Measurements from ENCODE around the gene PREPL. TPM values are rescaled to one million over a fixed set of nuclear protein-coding genes. Genes with fewer than 3 reads are reported as not detected.

Gene PREPL
- total and polyA plus RNA-seq, 2 of the 8 experiments (the other 6 are each of a cell fraction or from before 2014, with no cell fraction given) = 13.6 to 38.9 TPM

- Histone ChIP-seq H3K27me3 (replicated peaks in 1 of 4; ENCODE audit: control insufficient read depth in 3 of 4, extremely low read depth in 1 of 4, insufficient read depth in 3 of 4, low read length in 3 of 4) (no peaks in the 10 kb centered on the region), H3K79me2 (ENCODE audit: control insufficient read depth in 1 of 2, insufficient read depth in 2 of 2, low read length in 2 of 2) (no peaks in the 10 kb centered on the region), H3K4me3 (ENCODE audit: extremely low read depth in 1 of 4, insufficient read depth in 2 of 4, low read depth in 3 of 4, low read length in 4 of 4) (no peak overlapping the region), H2AFZ (ENCODE audit: low read length) (no peak overlapping the region), H3K4ac (replicated peaks; ENCODE audit: insufficient read length, low read depth, low read length) (no peak overlapping the region), H3K4me1 (replicated peaks in 1 of 4; ENCODE audit: control insufficient read depth in 3 of 4, insufficient read depth in 4 of 4, low read length in 3 of 4) (peaks cover 0 to 3% (median 1%) of the 10 kb centered on the region in 4 experiments; a peak in 1 of 7 replicates), H4K5ac (ENCODE audit: insufficient read length, low read depth, low read length) (no peak overlapping the region), H3K9ac (replicated peaks in 1 of 4; ENCODE audit: extremely low read depth in 1 of 4, low read depth in 3 of 4, low read length in 3 of 4) (no peak overlapping the region), H4K91ac (replicated peaks; ENCODE audit: insufficient read length, low read length) (no peak overlapping the region), H3K4me2 (ENCODE audit: insufficient read depth in 1 of 2, low read depth in 2 of 2, low read length in 2 of 2) (no peak overlapping the region), H3K9me3 (ENCODE audit: insufficient read depth in 2 of 2, low read depth in 1 of 2, low read length in 1 of 2) (no peaks in the 10 kb centered on the region), H2AK5ac (ENCODE audit: low read depth, low read length) (no peak overlapping the region), H3K27ac (ENCODE audit: low read depth, low read length) (no peak overlapping the region), H3K56ac (replicated peaks; ENCODE audit: insufficient read length, low read depth, low read length) (no peak overlapping the region), H4K8ac (ENCODE audit: extremely low read depth, insufficient read depth, low read length) (no peak overlapping the region), H2BK5ac (ENCODE audit: low read depth, low read length) (no peak overlapping the region), H2BK120ac (replicated peaks; ENCODE audit: low read depth, low read length) (no peak overlapping the region), H3K36me3 (ENCODE audit: control insufficient read depth in 2 of 4, insufficient read depth in 4 of 4, low read length in 3 of 4) (peaks cover 0 to 14% (median 7%) of the 10 kb centered on the region in 4 experiments; a peak in 4 of 8 replicates), H3K23me2 (ENCODE audit: low read depth, low read length) (no peaks in the 10 kb centered on the region), H3K79me1 (ENCODE audit: low read depth, low read length) (no peaks in the 10 kb centered on the region), H3K23ac (ENCODE audit: insufficient read length) (no peak overlapping the region), H2BK15ac (ENCODE audit: low read length) (no peak overlapping the region), H2BK20ac (ENCODE audit: low read length) (no peak overlapping the region), H3K14ac (ENCODE audit: insufficient read length) (no peak overlapping the region), H3K18ac (ENCODE audit: extremely low read depth, low read length) (no peak overlapping the region), H4K20me1 (replicated peaks in 1 of 2; ENCODE audit: control insufficient read depth in 1 of 2, insufficient read depth in 2 of 2, low read length in 2 of 2) (no peaks in the 10 kb centered on the region), H2BK12ac (ENCODE audit: low read depth, low read length) (no peak overlapping the region)
- ChIA-PET CTCF (ENCODE audit: partially characterized antibody) (interaction anchor here (0.7 to 2.0 kb wide), 3 partner anchors 15 to 600 kb away, joined by 4 to 5 read pairs (median 4); no protein-coding TSS in a partner anchor), POLR2A (ENCODE audit: partially characterized antibody) (interaction anchor here (0.7 kb wide), 1 partner anchor 10 kb away, joined by 3 read pairs; no protein-coding TSS in a partner anchor)
- FAIRE-seq = no peak
- WGBS, 2 experiments (ENCODE audit: extremely low coverage in 1 of 2, insufficient coverage in 1 of 2, insufficient read length in 1 of 2, insufficient replicate concordance in 2 of 2, low coverage in 1 of 2, low lambda C conversion rate in 2 of 2, missing lambda C conversion rate in 1 of 2) = 92% methylated on average over 2 of the region's 2 CpGs; no CpG with 5 or more reads in 1 of the 2 experiments
- DNase-seq (ENCODE audit: low read depth in 1 of 2, low spot score in 2 of 2) = no peak
- TF ChIP-seq KDM5A (IDR thresholded peaks at IDR 0.05; ENCODE audit: low read length) = no peak
- TF ChIP-seq TEAD4 (IDR thresholded peaks at IDR 0.05; ENCODE audit: low read depth, low read length) = no peak
- no peak for TF ChIP-seq SRF (IDR thresholded peaks at IDR 0.05; ENCODE audit: low read depth, low read length)
- TF ChIP-seq USF2 (IDR thresholded peaks at IDR 0.05; ENCODE audit: low read length) = no peak
These were observed 32.5 kb downstream of the PREPL start for GRCh38 chr2:44328750-44329149.

Measured in H1 (cell line).